Nephron progenitor cell (in vitro differentiated cells): ENCODE data around the gene CNTNAP2.

ENCODE experiments used
- DNase-seq: peaks from one replicate; pipeline ENCODE4 v3.0.0; 2021
- H3K27ac Mint-ChIP-seq: 2 replicates; pipeline ENCODE4 v1.8.0; 2021; ENCODE audit warnings: mild to moderate bottlenecking, moderate library complexity, mixed read lengths
- H3K27me3 Mint-ChIP-seq: 2 replicates; pipeline ENCODE4 v1.8.0; 2021; ENCODE audit warnings: mild to moderate bottlenecking, low read depth, mixed read lengths; ENCODE audit not compliant: poor library complexity
- H3K36me3 Mint-ChIP-seq: 2 replicates; pipeline ENCODE4 v1.8.0; 2021; ENCODE audit warnings: low read depth, mixed read lengths
- H3K4me1 Mint-ChIP-seq: 2 replicates; pipeline ENCODE4 v1.8.0; 2021; ENCODE audit warnings: mixed read lengths
- H3K4me3 Mint-ChIP-seq: 2 replicates; pipeline ENCODE4 v1.8.0; 2021; ENCODE audit warnings: mild to moderate bottlenecking, moderate library complexity, mixed read lengths
- H3K9me3 Mint-ChIP-seq: 2 replicates; pipeline ENCODE4 v1.8.0; 2021; ENCODE audit warnings: mild to moderate bottlenecking, moderate library complexity, mixed read lengths
- CTCF ChIP-seq: fragments of 200-600 bp; sonication (generic); IDR thresholded peaks from 2 replicates; pipeline ENCODE4 v1.5.0; 2021; ENCODE audit warnings: antibody characterized with exemption

The CNTNAP2 gene

GRCh38 chr7:148348466-148348865 lies 2231.9 kb downstream of the CNTNAP2 start:
- peak overlapping the region; percentile 73 for H3K27ac Mint-ChIP-seq
- H3K9me3 Mint-ChIP-seq: peaks cover 18% of the 10 kb centered on the region
- peaks cover 40% of the 10 kb centered on the region for H3K4me1 Mint-ChIP-seq
- no peak overlapping the region for H3K4me3 Mint-ChIP-seq
- TF ChIP-seq CTCF: no peak
- H3K27me3 Mint-ChIP-seq: peaks cover 5% of the 10 kb centered on the region
- no peak for DNase-seq
- H3K36me3 Mint-ChIP-seq: peaks cover 24% of the 10 kb centered on the region

GRCh38 chr7:148356303-148356702 lies 2239.7 kb downstream of the CNTNAP2 start:
- Mint-ChIP-seq H3K27ac (no peak overlapping the region), H3K4me1 (peaks cover 15% of the 10 kb centered on the region), H3K9me3 (peaks cover 28% of the 10 kb centered on the region), H3K36me3 (peaks cover 36% of the 10 kb centered on the region), H3K27me3 (peaks cover 11% of the 10 kb centered on the region), H3K4me3 (no peak overlapping the region)
- TF ChIP-seq CTCF: no peak
- no peak for DNase-seq

GRCh38 chr7:148362541-148362940 lies 2245.9 kb downstream of the CNTNAP2 start:
- DNase-seq: no peak
- peaks cover 31% of the 10 kb centered on the region for H3K9me3 Mint-ChIP-seq

GRCh38 chr7:148367731-148368475 lies 2251.3 kb downstream of the CNTNAP2 start:
- H3K4me3 Mint-ChIP-seq: no peak overlapping the region
- no peaks in the 10 kb centered on the region for H3K4me1 Mint-ChIP-seq
- peaks cover 30% of the 10 kb centered on the region for H3K9me3 Mint-ChIP-seq
- no peak for DNase-seq
- H3K36me3 Mint-ChIP-seq: peaks cover 31% of the 10 kb centered on the region
- H3K27me3 Mint-ChIP-seq: no peaks in the 10 kb centered on the region
- no peak overlapping the region for H3K27ac Mint-ChIP-seq
- TF ChIP-seq CTCF: no peak

More at GRCh38 chr7:148362541-148362940, 2245.9 kb downstream of the CNTNAP2 start:
- H3K36me3 Mint-ChIP-seq: peaks cover 36% of the 10 kb centered on the region
- no peak overlapping the region for H3K4me3 Mint-ChIP-seq
- H3K4me1 Mint-ChIP-seq: no peaks in the 10 kb centered on the region
- no peak overlapping the region for H3K27ac Mint-ChIP-seq
- TF ChIP-seq CTCF: no peak
- peaks cover 5% of the 10 kb centered on the region for H3K27me3 Mint-ChIP-seq

GRCh38 chr7:148368562-148368961 lies 2252.0 kb downstream of the CNTNAP2 start:
- DNase-seq: no peak
- Mint-ChIP-seq H3K9me3 (peaks cover 27% of the 10 kb centered on the region), H3K27ac (no peak overlapping the region), H3K4me1 (peaks cover under 1% of the 10 kb centered on the region), H3K27me3 (no peaks in the 10 kb centered on the region), H3K36me3 (peaks cover 31% of the 10 kb centered on the region), H3K4me3 (no peak overlapping the region)
- TF ChIP-seq CTCF: no peak
